ENCODE data around the gene SYT13.

SYT13 gene

DNA sequence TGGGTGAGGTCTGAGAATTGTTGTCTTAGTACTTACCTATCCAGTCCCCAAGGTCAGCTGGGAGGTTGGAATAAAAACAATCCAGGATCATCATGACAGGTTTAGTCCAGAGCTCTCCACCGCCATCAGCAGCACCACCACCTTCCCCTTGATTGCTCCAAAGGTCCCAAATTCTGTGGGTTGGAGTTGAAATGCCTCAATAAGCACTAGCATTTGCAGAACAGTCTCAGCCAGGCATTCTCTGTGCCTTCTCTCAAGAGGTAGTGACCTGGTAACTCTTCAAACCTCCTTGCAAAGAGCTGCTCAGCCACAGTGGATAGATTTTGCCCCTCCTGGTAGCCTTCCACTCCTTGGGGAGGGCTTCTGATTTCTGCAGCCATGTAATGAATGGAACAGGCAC is 70.1 kb downstream of the SYT13 start:
- TF ChIP-seq, protein P1, sequence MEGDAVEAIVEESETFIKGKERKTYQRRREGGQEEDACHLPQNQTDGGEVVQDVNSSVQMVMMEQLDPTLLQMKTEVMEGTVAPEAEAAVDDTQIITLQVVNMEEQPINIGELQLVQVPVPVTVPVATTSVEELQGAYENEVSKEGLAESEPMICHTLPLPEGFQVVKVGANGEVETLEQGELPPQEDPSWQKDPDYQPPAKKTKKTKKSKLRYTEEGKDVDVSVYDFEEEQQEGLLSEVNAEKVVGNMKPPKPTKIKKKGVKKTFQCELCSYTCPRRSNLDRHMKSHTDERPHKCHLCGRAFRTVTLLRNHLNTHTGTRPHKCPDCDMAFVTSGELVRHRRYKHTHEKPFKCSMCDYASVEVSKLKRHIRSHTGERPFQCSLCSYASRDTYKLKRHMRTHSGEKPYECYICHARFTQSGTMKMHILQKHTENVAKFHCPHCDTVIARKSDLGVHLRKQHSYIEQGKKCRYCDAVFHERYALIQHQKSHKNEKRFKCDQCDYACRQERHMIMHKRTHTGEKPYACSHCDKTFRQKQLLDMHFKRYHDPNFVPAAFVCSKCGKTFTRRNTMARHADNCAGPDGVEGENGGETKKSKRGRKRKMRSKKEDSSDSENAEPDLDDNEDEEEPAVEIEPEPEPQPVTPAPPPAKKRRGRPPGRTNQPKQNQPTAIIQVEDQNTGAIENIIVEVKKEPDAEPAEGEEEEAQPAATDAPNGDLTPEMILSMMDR (IDR thresholded peaks at IDR 0.05; ENCODE audit: insufficient read depth, low read depth, low read length, missing control alignments): no peak
- H3K4me3 ChIP-seq (ENCODE audit: low read length): no peak overlapping the region

DNA sequence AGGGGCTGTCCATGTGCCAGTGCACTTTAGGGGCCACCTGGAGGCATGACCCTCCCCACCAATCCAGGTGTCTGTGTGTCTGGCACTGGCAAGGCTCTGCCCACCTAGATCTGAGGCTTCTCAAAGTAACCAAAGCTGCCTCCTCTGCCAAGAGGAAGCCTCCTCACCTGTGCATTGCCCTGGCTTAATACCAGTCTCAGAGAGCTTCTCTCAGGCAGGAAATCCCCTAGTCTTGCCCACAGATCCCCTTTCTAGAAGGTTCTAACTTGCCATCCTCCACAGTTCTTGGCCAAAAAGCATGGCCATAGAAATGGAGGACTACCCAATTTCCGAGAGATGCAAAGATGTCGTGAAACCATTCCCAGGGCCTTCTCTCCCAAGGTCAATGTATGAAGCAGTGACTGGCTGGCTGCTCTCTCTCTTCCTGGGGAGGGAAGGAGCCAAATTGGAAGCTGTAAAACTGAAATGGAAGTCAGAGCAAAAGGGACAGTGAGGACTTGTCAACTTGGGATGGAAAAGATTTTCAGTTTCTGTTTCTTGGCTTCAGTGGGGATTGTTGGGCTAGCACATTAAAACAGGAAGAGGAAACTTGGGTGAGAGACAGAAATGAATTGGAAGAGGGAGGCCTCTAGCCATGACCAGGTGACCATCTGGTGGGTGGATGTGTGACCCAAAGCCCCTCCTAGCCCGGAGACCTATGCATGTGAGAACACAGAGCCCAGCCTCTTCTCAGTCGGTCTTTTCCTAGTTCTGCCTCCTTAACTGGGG is 70.9 kb downstream of the SYT13 start:
- DNase-seq (ENCODE audit: low read depth): no peak
- no peak overlapping the region for H3K4me3 ChIP-seq (ENCODE audit: low read length)
- TF ChIP-seq, protein P1 (IDR thresholded peaks at IDR 0.05; ENCODE audit: insufficient read depth, low read depth, low read length, missing control alignments): no peak

More for the DNA sequence above, 70.1 kb downstream of the SYT13 start:
- DNase-seq (ENCODE audit: low read depth): no peak

DNA sequence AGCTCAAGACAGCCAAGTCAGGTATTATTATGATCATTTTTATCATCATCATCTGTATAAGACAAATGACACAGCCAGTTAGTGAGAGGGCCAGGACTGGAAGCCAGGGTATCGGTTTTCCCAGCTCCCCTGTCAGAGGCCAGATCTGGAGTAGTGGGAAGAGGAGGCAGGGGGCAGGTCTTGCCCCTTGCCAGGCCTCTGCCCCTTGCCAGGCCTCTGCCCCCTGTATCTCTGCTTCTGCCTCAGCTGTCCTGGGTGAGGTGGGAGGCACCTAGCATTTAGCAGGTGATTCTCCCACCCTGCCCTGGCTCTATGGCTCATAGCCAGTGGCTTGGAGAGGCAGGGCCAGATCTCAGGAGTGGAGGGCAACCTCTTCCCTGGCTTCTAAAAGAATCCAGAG is 72.4 kb downstream of the SYT13 start:
- TF ChIP-seq, protein P1 (IDR thresholded peaks at IDR 0.05; ENCODE audit: insufficient read depth, low read depth, low read length, missing control alignments): no peak
- no peak for DNase-seq (ENCODE audit: low read depth)
- H3K4me3 ChIP-seq (ENCODE audit: low read length): no peak overlapping the region

DNA sequence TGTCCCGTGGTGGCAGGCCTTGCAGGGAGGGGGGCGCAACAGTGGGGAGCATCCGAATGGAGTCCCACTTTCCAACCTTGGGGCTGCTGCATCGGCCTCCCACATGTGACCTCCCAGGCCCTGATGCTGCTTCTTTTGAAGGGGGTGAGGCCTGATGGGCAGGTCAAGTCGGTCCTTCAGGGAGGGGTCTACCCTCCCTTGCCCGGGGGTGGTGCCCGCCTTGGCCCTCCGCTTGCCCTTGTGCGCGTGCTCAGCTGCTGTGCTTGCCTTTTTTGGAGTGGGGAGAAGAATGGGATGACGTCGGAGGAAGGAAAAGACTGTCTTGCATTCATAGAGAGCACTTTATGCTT is 72.8 kb downstream of the SYT13 start:
- TF ChIP-seq, protein P1 (IDR thresholded peaks at IDR 0.05; ENCODE audit: insufficient read depth, low read depth, low read length, missing control alignments): no peak
- no peak for DNase-seq (ENCODE audit: low read depth)
- no peak overlapping the region for H3K4me3 ChIP-seq (ENCODE audit: low read length)

DNA sequence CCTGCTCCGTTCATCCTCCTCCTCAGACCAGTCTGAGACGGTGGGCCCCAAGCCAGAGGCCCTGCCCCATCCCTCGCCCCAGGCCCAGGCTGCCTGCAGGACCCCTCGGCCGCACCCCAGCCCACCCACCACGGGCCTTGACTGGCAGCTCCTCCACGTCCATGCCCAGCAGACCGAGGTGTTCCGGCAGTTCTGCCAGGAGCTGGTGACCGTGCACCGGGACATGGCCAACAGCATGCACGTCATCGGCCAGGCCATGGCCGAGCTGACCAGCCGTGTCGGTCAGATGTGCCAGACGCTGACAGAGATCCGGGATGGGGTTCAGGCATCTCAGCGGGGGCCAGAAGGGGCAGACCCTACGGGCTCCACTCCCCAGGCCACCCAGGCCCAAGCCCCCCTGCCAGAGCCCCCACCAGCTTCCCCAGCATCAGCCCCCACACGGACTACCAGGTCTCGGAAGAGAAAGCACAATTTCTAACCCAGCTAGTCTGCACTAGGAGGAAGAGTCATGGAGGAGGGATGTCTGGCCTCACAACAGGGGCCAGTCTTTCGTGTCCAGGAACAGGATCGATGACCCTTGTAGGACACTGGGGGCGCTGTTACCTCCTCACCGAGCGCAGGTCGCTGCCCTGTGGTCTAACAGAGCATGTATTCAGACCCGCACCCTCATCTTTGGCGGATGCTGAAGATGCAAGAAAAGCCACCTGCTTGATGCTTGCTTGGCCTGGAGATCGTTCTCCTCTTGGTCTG is 73.4 kb downstream of the SYT13 start:
- TF ChIP-seq, protein P1 (IDR thresholded peaks at IDR 0.05; ENCODE audit: insufficient read depth, low read depth, low read length, missing control alignments): no peak
- H3K4me3 ChIP-seq (ENCODE audit: low read length): no peak overlapping the region
- no peak for DNase-seq (ENCODE audit: low read depth)

DNA sequence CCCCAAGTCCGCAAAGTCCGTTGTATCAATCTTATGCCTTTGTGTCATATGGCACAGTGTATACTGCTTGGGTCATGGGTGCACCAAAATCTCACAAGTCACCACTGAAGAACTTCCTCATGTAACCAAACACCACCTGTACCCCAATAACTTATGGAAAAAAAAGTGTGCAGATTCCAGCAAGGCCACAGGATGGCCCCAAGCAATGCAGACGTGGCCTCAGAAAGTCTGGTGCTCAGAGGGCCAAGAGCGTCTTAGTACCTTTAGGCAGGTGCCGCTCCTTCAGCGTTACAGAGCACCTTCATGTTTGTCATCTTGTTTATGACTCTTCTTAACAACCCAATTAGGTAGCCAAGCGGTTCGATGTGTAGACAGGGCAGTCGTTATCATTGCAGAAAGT is 74.4 kb downstream of the SYT13 start:
- TF ChIP-seq, protein P1 (IDR thresholded peaks at IDR 0.05; ENCODE audit: insufficient read depth, low read depth, low read length, missing control alignments): no peak
- no peak for DNase-seq (ENCODE audit: low read depth)
- H3K4me3 ChIP-seq (ENCODE audit: low read length): no peak overlapping the region
